MCF 10A (cell line): ENCODE results near the gene NARS2. TPM values are rescaled to one million over a fixed set of nuclear protein-coding genes. Genes with fewer than 3 reads are reported as not detected.

Experiments
- BruUV-seq: library from RNA; stranded (reverse); fragments of 400-500 nt; replicated peaks from 2 replicates; lab custom pipeline; 2021; lab: Mats Ljungman, UMichigan
- CTCF ChIA-PET: fragments of 300-600 bp; sonication (Branson Sonifier 250); formaldehyde crosslinking; extraction: SDS; loops from one replicate; lab custom pipeline; 2021; ENCODE audit warnings: antibody characterized with exemption, inconsistent platforms; lab: Yijun Ruan, JAX
- POLR2A ChIA-PET: fragments of 300-600, 350-650 bp; sonication (Branson Sonifier 250); formaldehyde crosslinking; extraction: SDS; loops from one replicate; lab custom pipeline; 2020; ENCODE audit warnings: antibody characterized with exemption, inconsistent platforms; lab: Yijun Ruan, JAX
- DNase-seq: peaks from one replicate; pipeline ENCODE4 v3.0.0-alpha.2; 2018; ENCODE audit not compliant: unreplicated experiment
- H3K27ac Mint-ChIP-seq: one replicate; pipeline ENCODE4 v1.8.0; 2022; ENCODE audit warnings: mild to moderate bottlenecking, low read depth, mixed read lengths; ENCODE audit not compliant: unreplicated experiment
- H3K27me3 Mint-ChIP-seq: one replicate; pipeline ENCODE4 v1.8.0; 2022; ENCODE audit warnings: mixed read lengths; ENCODE audit not compliant: insufficient read depth, unreplicated experiment
- H3K36me3 Mint-ChIP-seq: one replicate; pipeline ENCODE4 v1.8.0; 2022; ENCODE audit warnings: mild to moderate bottlenecking, moderate library complexity, mixed read lengths; ENCODE audit not compliant: insufficient read depth, unreplicated experiment
- H3K4me1 Mint-ChIP-seq: one replicate; pipeline ENCODE4 v1.8.0; 2022; ENCODE audit warnings: mixed read lengths; ENCODE audit not compliant: insufficient read depth, unreplicated experiment
- H3K4me3 Mint-ChIP-seq: one replicate; pipeline ENCODE4 v1.8.0; 2022; ENCODE audit warnings: mild to moderate bottlenecking, moderate library complexity, mixed read lengths; ENCODE audit not compliant: unreplicated experiment
- H3K9me3 Mint-ChIP-seq: one replicate; pipeline ENCODE4 v1.8.0; 2022; ENCODE audit warnings: mixed read lengths; ENCODE audit not compliant: unreplicated experiment
- CTCF ChIP-seq: fragments of 200-600 bp; IDR thresholded peaks from one replicate; pipeline ENCODE4 v1.8.0; 2022; ENCODE audit warnings: antibody characterized with exemption, mild to moderate bottlenecking; ENCODE audit not compliant: unreplicated experiment
- intact Hi-C: fragments of 100-400 bp; cut with micrococcal nuclease; formaldehyde crosslinking; loops from 2 replicates; pipeline ENCODE4 v1.14.1; 2022
- total RNA-seq: library from RNA; stranded (reverse); gene quantifications from 2 replicates; pipeline ENCODE4 v1.2.3, GENCODE V29; 2022

NARS2 gene
- total RNA-seq, 1 experiment from 2014 or later, result 24.6 TPM

- H3K27ac Mint-ChIP-seq, result no peak overlapping the region
- intact Hi-C loops, result no loop called here
- ChIA-PET CTCF (interaction anchor here (0.8 kb wide), 1 partner anchor 430 kb away, joined by 4 read pairs; no protein-coding TSS in a partner anchor), POLR2A (no interaction called here)
- peaks cover 52% of the 10 kb centered on the region for H3K36me3 Mint-ChIP-seq
- no peaks in the 10 kb centered on the region for H3K9me3 Mint-ChIP-seq
- H3K4me1 Mint-ChIP-seq, result no peaks in the 10 kb centered on the region
- H3K27me3 Mint-ChIP-seq, result no peaks in the 10 kb centered on the region
- TF ChIP-seq CTCF, result no peak
- no peak overlapping the region for H3K4me3 Mint-ChIP-seq
- no peak for DNase-seq
- no TSS peak for BruUV-seq
These were observed 114.2 kb downstream of the NARS2 start for GRCh38 chr11:78460471-78460870.

GRCh38 chr11:78459738-78460137 lies 114.9 kb downstream of the NARS2 start:
- TF ChIP-seq CTCF, result no peak
- ChIA-PET POLR2A (no interaction called here), CTCF (no interaction called here)
- Mint-ChIP-seq H3K9me3 (no peaks in the 10 kb centered on the region), H3K27ac (no peak overlapping the region), H3K4me3 (no peak overlapping the region), H3K4me1 (no peaks in the 10 kb centered on the region), H3K36me3 (peaks cover 47% of the 10 kb centered on the region), H3K27me3 (no peaks in the 10 kb centered on the region)
- no peak for DNase-seq
- intact Hi-C loops, result no loop called here
- BruUV-seq, result no TSS peak

DNA sequence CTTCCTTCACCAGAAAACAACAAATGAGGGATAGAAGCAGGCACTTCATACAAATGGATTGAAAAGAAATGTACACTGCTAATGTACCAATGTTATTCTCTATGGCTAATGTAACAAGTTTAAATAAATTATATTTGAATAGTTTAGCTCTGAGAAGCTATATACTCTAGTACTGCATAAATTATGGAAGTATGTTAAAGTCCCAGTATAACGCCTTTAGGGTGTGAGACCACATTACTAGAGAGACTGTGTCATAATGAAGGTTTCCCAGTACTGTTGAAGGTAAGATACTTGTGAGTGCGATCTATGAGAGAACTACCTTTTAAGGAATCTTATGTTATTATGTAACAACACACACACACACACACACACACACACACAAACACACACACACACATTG lies 117.2 kb downstream of the NARS2 start:
- Mint-ChIP-seq H3K27me3 (no peaks in the 10 kb centered on the region), H3K4me3 (no peak overlapping the region), H3K36me3 (peaks cover 39% of the 10 kb centered on the region), H3K27ac (no peak overlapping the region), H3K9me3 (no peaks in the 10 kb centered on the region), H3K4me1 (no peaks in the 10 kb centered on the region)
- no TSS peak for BruUV-seq
- TF ChIP-seq CTCF, result no peak
- CTCF ChIA-PET, result interaction anchor here (0.6 to 1.3 kb wide), 3 partner anchors 14 to 229 kb away, joined by 3 to 4 read pairs (median 3); no protein-coding TSS in a partner anchor
- DNase-seq, result no peak
- POLR2A ChIA-PET, result interaction anchor here (0.9 kb wide), 1 partner anchor 24 kb away, joined by 3 read pairs; no protein-coding TSS in a partner anchor
- intact Hi-C loops, result no loop called here

DNA sequence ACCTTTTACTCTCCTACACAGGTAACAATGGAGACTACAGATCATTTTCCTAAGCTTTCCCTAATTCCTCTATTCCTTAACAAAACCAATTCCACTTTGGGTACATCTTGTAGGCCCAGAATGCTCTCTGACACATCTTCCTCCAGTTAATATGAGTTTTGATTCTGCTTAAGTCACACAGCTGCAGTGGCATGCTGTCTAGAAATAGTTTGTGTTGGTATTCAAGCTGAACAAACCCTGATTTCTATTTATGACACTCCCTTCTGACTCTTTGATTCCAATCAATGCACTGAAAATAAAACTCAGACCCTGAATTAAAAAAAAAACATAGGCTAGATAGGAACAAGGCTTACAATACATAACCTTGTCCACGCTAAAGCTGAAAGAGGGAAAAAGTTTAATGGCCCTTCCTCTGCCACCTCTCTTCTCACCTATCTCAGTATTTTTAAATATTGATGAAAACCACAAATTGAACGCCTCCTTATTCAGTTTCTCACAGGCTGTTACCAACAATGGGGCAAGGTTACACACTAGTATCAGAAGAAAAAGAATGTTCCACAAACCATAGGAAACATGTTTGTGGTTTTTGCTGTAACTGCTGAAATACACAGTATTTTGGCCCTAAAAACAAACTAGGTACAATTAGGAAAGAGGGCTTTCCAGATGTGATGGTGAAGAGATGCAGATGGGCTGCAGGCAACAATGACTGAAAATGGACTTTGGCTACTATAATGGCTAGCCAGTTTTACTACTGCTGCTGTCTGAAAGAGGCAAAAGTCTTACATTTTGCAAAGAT lies 121.3 kb downstream of the NARS2 start:
- no peak for TF ChIP-seq CTCF
- Mint-ChIP-seq H3K4me3 (no peak overlapping the region), H3K4me1 (no peaks in the 10 kb centered on the region), H3K36me3 (peaks cover 12% of the 10 kb centered on the region), H3K27ac (no peak overlapping the region), H3K27me3 (no peaks in the 10 kb centered on the region), H3K9me3 (no peaks in the 10 kb centered on the region)
- ChIA-PET POLR2A (no interaction called here), CTCF (interaction anchor here (1.2 kb wide), 1 partner anchor 21 kb away, joined by 4 read pairs; no protein-coding TSS in a partner anchor)
- intact Hi-C loops, result no loop called here
- DNase-seq, result no peak
- BruUV-seq, result no TSS peak
